ACC112 (cell line): ENCODE data around the gene CHST11.

Source experiments
- H2AFZ ChIP-seq: fragments of 200-600 bp; sonication (generic); one replicate; pipeline ENCODE4 v1.6.0; 2017; ENCODE audit warnings: antibody characterized with exemption, low read length; ENCODE audit not compliant: unreplicated experiment
- H3K27ac ChIP-seq: fragments of 200-600 bp; sonication (generic); 2 replicates; pipeline ENCODE4 v1.5.1; 2014; ENCODE audit warnings: low read depth, mild to moderate bottlenecking, antibody characterized with exemption, low read length, moderate library complexity
- H3K27me3 ChIP-seq: fragments of 200-600 bp; sonication (generic); 2 replicates; pipeline ENCODE4 v1.6.1; 2014; ENCODE audit warnings: mild to moderate bottlenecking, antibody characterized with exemption, low read length, moderate library complexity, mixed read lengths; ENCODE audit not compliant: insufficient read depth
- H3K36me3 ChIP-seq: fragments of 200-600 bp; sonication (generic); 2 replicates; pipeline ENCODE4 v1.6.1; 2016; ENCODE audit warnings: mild to moderate bottlenecking, antibody characterized with exemption, low read length, moderate library complexity, mixed read lengths; ENCODE audit not compliant: insufficient read depth
- H3K4me1 ChIP-seq: fragments of 200-600 bp; sonication (generic); one replicate; pipeline ENCODE4 v1.6.1; 2016; ENCODE audit warnings: low read length, mixed read lengths; ENCODE audit not compliant: insufficient read depth, unreplicated experiment, control insufficient read depth
- H3K4me3 ChIP-seq: fragments of 200-600 bp; sonication (generic); 2 replicates; pipeline ENCODE4 v1.5.1; 2014; ENCODE audit warnings: mild to moderate bottlenecking, low read depth, low read length
- H3K79me2 ChIP-seq: fragments of 200-600 bp; sonication (generic); one replicate; pipeline ENCODE4 v1.6.0; 2016; ENCODE audit warnings: low read length; ENCODE audit not compliant: control insufficient read depth, unreplicated experiment, insufficient read depth

The CHST11 gene

DNA sequence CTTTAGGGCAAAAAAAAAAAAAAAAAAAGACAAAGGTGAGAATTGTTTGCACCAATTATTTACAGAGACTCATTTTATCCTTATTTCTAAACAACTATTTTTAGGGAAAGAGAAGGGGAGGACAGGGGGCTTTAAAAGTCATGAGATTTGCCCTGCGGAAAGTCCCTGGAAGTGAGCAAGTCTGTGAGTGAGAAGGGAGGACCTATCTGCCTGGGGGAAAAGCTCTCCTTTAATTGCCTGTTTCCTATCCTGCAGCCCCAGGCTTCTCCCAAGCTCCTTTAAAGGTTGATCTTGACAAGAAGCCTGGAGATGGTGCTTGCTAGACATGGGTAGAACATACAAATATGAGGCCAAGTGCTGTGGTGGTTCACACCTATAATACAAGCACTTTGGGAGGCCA lies 8.3 kb upstream of the CHST11 start:
- Histone ChIP-seq H3K4me1 (no peaks in the 10 kb centered on the region), H3K4me3 (no peak overlapping the region), H3K27ac (no peak overlapping the region), H3K27me3 (peaks cover 5% of the 10 kb centered on the region; the same call in 1 of the 2 replicates), H2AFZ (no peak overlapping the region), H3K79me2 (no peaks in the 10 kb centered on the region), H3K36me3 (no peaks in the 10 kb centered on the region)

DNA sequence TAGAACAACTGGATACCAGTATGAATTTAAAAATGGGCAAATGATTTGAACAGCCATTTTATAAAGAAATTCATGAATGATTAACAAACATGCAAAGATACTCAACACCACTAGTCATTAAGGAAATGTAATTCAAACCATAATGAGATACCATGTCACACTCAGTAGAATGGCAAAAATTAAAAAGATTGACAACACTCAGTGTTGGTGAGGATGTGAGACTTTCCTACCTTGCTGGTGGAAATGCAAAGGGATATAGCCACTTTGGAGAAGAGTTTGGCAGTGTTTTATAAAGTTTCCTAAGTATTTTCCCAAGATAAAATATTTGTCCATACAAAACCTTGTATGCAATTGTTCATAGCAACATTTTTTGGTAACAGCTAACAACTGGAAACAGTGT lies 6.0 kb upstream of the CHST11 start:
- no peaks in the 10 kb centered on the region for H3K27me3 ChIP-seq
- no peaks in the 10 kb centered on the region for H3K79me2 ChIP-seq
- H3K4me1 ChIP-seq: peaks cover 12% of the 10 kb centered on the region
- H3K27ac ChIP-seq: no peak overlapping the region
- no peaks in the 10 kb centered on the region for H3K36me3 ChIP-seq
- H3K4me3 ChIP-seq: no peak overlapping the region
- H2AFZ ChIP-seq: no peak overlapping the region

DNA sequence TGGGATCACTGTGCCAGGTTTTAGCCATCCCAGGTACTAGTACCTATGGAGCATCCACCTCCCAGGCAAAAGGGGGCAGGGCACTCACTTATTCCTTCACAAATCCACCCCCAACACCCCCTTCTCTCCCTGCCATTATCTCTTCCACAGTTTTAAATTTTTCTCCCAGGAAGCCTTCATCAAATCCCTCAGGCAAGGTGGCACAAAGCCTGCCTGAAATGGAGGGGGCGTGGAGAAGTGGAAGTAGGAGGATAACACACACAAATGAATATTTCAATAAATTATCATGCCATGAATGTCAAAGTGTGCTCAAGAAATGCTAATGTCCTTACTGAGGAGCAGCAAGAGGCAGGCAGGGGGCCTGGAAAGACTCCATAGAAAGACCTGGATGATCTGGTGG lies 4.7 kb upstream of the CHST11 start:
- Histone ChIP-seq H3K36me3 (no peaks in the 10 kb centered on the region), H3K79me2 (no peaks in the 10 kb centered on the region), H2AFZ (no peak overlapping the region), H3K4me1 (peaks cover 16% of the 10 kb centered on the region), H3K27ac (no peak overlapping the region), H3K27me3 (no peaks in the 10 kb centered on the region), H3K4me3 (no peak overlapping the region)

- Histone ChIP-seq H3K36me3 (no peaks in the 10 kb centered on the region), H3K27ac (no peak overlapping the region), H2AFZ (no peak overlapping the region), H3K4me1 (peaks cover 16% of the 10 kb centered on the region), H3K27me3 (no peaks in the 10 kb centered on the region), H3K79me2 (peaks cover 9% of the 10 kb centered on the region), H3K4me3 (no peak overlapping the region)
These were observed 3.6 kb upstream of the CHST11 start for GRCh38 chr12:104453133-104453532.

- Histone ChIP-seq H3K79me2 (peaks cover 28% of the 10 kb centered on the region), H3K27ac (no peak overlapping the region), H3K36me3 (no peaks in the 10 kb centered on the region)
These were observed 1.8 kb upstream of the CHST11 start for GRCh38 chr12:104454997-104455396.

GRCh38 chr12:104455578-104456416 lies 951 bp upstream of the CHST11 start:
- Histone ChIP-seq H3K4me3 (peak overlapping the region; percentile 83), H3K27me3 (no peaks in the 10 kb centered on the region), H3K4me1 (peaks cover 16% of the 10 kb centered on the region), H3K79me2 (peaks cover 35% of the 10 kb centered on the region), H3K36me3 (no peaks in the 10 kb centered on the region), H2AFZ (peak overlapping the region; percentile 76), H3K27ac (peak overlapping the region; percentile 68)

More at GRCh38 chr12:104454997-104455396, 1.8 kb upstream of the CHST11 start:
- no peak overlapping the region for H3K4me3 ChIP-seq
- no peaks in the 10 kb centered on the region for H3K27me3 ChIP-seq
- no peak overlapping the region for H2AFZ ChIP-seq
- peaks cover 16% of the 10 kb centered on the region for H3K4me1 ChIP-seq

DNA sequence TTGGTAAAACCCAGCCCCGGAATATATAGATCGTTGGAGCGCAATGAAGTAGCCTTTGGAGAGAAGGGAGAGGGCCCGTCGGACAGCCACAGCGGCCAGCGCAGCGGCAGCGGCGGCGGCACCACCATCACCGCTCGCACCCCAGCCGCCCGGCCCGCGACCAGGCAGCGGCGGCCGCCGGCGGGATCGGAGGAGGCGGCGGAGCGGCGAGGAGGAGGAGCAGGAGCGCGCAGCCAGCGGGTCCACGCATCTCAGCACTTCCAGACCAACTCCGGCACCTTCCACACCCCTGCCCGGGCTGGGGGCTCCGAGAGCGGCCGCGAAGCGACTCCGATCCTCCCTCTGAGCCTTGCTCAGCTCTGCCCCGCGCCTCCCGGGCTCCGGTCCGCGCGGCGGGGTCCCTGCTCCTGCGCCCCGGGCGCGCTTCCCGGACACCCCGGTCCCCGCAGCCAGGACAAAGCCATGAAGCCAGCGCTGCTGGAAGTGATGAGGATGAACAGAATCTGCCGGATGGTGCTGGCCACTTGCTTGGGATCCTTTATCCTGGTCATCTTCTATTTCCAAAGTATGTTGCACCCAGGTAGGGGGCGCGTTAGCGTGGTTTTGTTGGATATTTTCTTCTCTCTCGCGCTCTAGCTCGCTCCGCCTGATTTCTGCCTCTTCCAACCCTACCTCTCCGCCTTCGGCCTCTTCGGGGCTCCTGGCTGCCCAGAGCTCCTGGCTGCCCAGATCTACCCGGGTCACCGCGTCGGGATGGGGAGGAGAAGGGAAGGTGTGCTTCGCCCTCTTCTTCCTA lies 400 bp downstream of the CHST11 start:
- Histone ChIP-seq H3K27me3 (no peaks in the 10 kb centered on the region), H3K27ac (peak overlapping the region; percentile 68; the same call in 1 of the 2 replicates), H3K4me1 (peaks cover 16% of the 10 kb centered on the region), H2AFZ (peak overlapping the region; percentile 68), H3K79me2 (peaks cover 42% of the 10 kb centered on the region), H3K4me3 (peak overlapping the region; percentile 83), H3K36me3 (no peaks in the 10 kb centered on the region)

GRCh38 chr12:104457746-104458693 lies 1.3 kb downstream of the CHST11 start:
- Histone ChIP-seq H3K4me1 (peaks cover 24% of the 10 kb centered on the region), H3K79me2 (peaks cover 42% of the 10 kb centered on the region), H3K27ac (peak overlapping the region; percentile 68; the same call in 1 of the 2 replicates)

DNA sequence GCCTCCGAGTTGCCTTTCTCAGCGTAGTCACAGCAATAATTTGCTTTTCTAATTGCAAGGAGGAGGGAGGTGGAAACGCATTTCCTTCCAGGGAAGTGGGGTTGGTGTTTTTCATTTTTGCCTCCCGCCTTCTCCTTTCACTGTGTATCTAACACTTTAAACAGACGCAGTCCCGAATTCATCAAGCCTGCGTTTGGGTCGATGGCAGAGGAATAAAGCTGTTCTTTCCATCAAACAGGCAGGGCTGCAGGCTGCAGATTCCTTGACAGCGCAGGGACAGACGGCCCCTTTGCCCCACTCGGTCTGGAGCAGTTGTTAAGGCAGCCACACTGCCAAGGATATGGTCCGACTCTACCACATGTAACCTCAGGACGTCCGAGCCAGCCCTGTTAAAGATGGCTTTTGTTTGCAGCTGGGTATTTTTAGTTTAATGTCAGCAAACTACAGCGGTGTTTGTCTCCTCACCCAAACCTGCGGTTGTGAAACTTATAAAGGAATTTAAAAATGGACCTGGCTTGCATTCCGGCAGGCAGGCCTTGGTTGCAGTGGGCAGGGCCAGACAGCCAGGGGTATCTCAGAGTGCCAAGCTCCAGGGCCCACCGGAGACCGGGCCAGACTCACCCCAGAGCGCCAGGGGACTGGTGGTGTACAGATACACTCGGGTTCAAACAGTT lies 2.1 kb downstream of the CHST11 start:
- Histone ChIP-seq H3K4me1 (peaks cover 29% of the 10 kb centered on the region), H3K4me3 (peak overlapping the region; percentile 83), H3K36me3 (no peaks in the 10 kb centered on the region), H3K79me2 (peaks cover 45% of the 10 kb centered on the region), H3K27ac (peak overlapping the region; percentile 14; the same call in 1 of the 2 replicates), H2AFZ (peak overlapping the region; percentile 76), H3K27me3 (no peaks in the 10 kb centered on the region)

More at GRCh38 chr12:104457746-104458693, 1.3 kb downstream of the CHST11 start:
- Histone ChIP-seq H3K27me3 (no peaks in the 10 kb centered on the region), H3K36me3 (no peaks in the 10 kb centered on the region), H3K4me3 (peak overlapping the region; percentile 83), H2AFZ (peak overlapping the region; percentile 76)
